GM12865 (cell line): ENCODE results near the gene AMN.

Experiments
- DNase-seq: peaks from one replicate; pipeline ENCODE4 v3.0.0; 2010; ENCODE audit warnings: low read depth
- H3K4me3 ChIP-seq: 2 replicates; pipeline ENCODE4 v1.5.1; 2011; ENCODE audit warnings: mild to moderate bottlenecking, low read depth, low read length, control low read depth
- TF ChIP-seq, protein P1 (sequence below): IDR thresholded peaks from 2 replicates; pipeline ENCODE4 v1.5.1; 2011; ENCODE audit warnings: low read length, control low read depth, low read depth, inconsistent platforms; ENCODE audit not compliant: insufficient read depth; ENCODE audit errors: missing control alignments

AMN gene

DNA sequence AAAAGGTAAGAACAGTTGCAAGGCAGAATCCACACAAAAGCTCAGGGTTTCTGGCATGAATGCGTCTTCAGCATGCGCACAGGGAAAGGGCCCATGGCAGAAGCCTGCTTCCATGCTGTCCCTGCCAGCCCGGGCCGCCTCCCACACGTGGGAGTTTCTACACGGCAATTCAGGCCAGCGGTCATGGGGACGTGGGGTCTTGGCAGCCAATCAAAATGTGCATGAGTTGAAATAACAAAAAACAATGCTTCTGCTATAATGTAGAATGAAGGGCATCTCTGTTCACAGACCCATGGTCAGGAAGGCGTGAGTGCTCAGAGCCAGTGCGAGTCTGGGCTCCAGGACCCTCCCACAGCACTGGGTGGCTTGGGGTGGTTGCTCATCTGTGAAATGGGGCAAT is 28.6 kb downstream of the AMN start:
- H3K4me3 ChIP-seq, result no peak overlapping the region
- DNase-seq, result no peak
- TF ChIP-seq, protein P1, sequence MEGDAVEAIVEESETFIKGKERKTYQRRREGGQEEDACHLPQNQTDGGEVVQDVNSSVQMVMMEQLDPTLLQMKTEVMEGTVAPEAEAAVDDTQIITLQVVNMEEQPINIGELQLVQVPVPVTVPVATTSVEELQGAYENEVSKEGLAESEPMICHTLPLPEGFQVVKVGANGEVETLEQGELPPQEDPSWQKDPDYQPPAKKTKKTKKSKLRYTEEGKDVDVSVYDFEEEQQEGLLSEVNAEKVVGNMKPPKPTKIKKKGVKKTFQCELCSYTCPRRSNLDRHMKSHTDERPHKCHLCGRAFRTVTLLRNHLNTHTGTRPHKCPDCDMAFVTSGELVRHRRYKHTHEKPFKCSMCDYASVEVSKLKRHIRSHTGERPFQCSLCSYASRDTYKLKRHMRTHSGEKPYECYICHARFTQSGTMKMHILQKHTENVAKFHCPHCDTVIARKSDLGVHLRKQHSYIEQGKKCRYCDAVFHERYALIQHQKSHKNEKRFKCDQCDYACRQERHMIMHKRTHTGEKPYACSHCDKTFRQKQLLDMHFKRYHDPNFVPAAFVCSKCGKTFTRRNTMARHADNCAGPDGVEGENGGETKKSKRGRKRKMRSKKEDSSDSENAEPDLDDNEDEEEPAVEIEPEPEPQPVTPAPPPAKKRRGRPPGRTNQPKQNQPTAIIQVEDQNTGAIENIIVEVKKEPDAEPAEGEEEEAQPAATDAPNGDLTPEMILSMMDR, result no peak

DNA sequence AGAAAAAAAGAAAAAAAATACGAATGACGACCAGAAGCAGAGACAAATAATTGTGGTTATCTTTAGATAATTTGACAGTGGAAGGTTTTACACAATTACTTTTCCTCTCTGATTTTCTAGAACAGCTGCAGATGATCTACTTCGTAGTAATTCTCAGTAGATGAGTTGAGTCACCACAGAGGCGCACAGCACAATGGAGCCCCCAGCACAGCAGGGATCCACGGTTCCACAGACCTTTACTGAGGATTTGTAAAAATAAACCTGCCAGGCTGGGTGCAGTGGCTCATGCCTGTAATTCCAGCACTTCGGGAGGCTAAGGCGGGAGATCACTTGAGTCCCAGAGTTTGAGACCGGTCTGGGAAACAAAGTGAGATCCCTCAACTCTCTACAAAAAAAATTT is 29.3 kb downstream of the AMN start:
- no peak overlapping the region for H3K4me3 ChIP-seq
- no peak for DNase-seq
- TF ChIP-seq, protein P1, result no peak

DNA sequence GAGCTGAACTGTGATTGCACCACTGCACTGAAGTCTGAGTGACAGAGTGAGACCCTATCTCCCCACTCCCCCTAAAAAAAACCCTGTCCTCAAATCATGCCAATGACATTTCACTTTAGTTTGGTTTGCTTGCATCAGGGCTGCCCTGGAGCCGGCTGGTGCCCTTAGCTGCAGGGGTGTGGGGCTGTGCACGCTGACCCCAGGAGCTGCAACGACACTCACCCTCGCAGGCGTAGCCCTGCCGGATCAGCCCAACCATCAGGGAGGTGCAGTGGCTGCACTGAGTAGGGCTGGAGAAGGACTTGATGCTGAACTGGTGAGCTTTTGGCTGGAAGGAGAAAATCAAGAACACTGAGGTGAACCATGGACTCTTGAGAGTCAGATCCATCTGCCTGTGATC is 29.8 kb downstream of the AMN start:
- DNase-seq, result no peak
- TF ChIP-seq, protein P1, result no peak
- no peak overlapping the region for H3K4me3 ChIP-seq

DNA sequence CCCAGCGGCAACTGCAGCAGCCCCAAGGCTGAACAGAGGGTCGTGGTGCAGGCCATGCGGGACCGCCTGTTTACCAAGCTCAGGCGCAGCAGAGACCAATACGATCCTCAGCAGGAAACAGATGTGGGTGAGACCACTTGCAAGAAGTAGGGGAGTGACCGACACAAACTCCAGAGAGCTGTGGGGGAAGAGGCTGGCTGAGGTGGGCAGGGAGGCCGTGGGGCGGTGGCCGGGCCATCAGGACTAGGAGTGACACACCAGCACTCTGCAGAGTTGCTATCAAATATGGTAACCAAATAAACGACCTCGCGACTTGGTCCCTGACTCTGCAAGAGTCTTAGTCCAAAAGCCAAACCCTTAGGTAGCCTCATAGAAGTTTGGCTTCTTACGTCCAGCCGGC is 30.6 kb downstream of the AMN start:
- DNase-seq, result no peak
- H3K4me3 ChIP-seq, result no peak overlapping the region
- TF ChIP-seq, protein P1, result no peak

DNA sequence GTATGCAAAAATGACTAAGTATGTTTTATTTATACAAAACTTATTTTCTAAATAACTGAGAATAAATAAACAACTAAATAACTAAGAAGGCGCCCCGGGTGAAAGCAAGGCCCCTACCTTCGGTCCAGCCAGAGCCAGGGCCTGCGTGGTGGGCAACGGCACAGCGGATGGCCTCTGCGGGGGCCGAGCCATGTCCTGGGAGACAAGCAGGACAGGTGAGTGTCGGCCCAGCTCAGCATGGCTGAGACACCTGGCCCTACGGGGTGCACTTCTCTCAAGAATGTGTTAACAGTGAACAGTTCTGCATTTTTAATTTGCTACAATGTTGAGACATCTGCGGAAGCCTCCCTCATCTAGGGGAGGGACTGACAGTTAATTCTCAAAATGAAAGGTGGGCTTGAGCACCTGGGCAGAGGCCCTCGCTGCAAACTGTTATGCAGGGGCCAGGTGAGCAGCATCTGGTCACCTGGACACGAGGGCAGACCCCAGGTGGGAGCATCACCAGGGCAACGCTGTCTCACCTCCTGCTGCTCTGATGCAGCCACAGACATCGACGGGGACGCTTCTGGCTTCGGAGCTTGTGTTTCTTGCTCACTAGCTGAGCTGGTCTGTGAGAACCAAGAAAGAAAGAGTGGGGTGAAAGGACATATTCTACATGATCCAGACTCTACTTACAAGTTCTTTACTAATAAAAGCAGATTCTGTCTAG is 31.8 kb downstream of the AMN start:
- no peak for DNase-seq
- no peak overlapping the region for H3K4me3 ChIP-seq
- TF ChIP-seq, protein P1, result no peak

DNA sequence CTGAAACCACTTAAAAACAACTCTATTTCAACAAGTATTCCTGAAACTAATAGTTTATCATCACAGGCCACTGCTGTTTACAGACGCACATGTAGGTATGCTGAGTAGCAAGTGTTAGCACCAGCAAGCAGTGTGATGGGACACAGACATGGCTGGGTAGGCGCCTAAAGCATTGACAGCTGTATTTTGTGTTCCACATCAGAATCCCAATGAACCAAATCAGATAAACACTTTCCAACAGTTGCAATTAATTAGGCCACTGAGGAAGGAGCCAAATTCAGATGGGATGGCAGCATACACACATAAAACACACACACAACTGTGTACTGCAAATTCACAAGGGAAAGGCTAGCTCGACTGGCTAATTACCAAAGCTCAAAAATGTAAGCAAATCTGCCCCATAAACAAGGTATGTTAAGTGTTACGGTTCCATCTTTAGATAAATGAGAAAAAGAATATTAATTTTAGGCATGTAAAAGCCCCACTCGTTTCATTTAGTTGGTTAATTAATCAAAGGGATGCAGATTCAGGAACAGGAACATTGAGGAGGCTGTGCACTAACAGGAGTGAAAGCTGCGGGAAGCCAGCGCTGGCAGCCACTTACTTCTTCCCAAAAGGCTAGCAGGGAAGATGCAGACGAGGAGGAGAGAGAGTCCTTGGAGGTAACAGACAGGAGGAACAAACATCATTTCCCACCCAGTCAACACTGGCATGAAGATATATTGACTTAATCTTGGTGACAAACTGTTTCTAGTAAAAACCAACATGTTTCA is 33.4 kb downstream of the AMN start:
- no peak overlapping the region for H3K4me3 ChIP-seq
- TF ChIP-seq, protein P1, result no peak
- no peak for DNase-seq
